HEK293 (cell line): Measurements from ENCODE around the gene SUSD6.

ENCODE experiments used
- EGR2 ChIP-seq: fragments of 450-650 bp; formaldehyde crosslinking; IDR thresholded peaks from 2 replicates; pipeline ENCODE4 v1.5.1; 2016; ENCODE audit warnings: low read depth, missing biosample characterization, missing genetic modification characterization
- FEZF1 ChIP-seq: fragments of 450-650 bp; formaldehyde crosslinking; IDR thresholded peaks from 2 replicates; pipeline ENCODE4 v1.5.1; 2016; ENCODE audit warnings: missing biosample characterization, missing genetic modification characterization
- GLIS2 ChIP-seq: fragments of 450-650 bp; formaldehyde crosslinking; IDR thresholded peaks from 2 replicates; pipeline ENCODE4 v1.5.1; 2016; ENCODE audit warnings: missing biosample characterization, missing genetic modification characterization
- MZF1 ChIP-seq: fragments of 450-650 bp; formaldehyde crosslinking; IDR thresholded peaks from 2 replicates; pipeline ENCODE4 v1.5.1; 2017; ENCODE audit warnings: missing biosample characterization, missing genetic modification characterization, borderline replicate concordance
- OSR2 ChIP-seq: fragments of 450-650 bp; formaldehyde crosslinking; IDR thresholded peaks from 2 replicates; pipeline ENCODE4 v1.5.1; 2016; ENCODE audit warnings: missing biosample characterization, missing genetic modification characterization
- WT1 ChIP-seq: fragments of 450-650 bp; formaldehyde crosslinking; IDR thresholded peaks from 2 replicates; pipeline ENCODE4 v1.5.1; 2016; ENCODE audit warnings: missing biosample characterization, missing genetic modification characterization
- ZFP69B ChIP-seq: fragments of 450-650 bp; formaldehyde crosslinking; IDR thresholded peaks from 2 replicates; pipeline ENCODE4 v1.5.1; 2016; ENCODE audit warnings: missing biosample characterization, missing genetic modification characterization
- ZNF155 ChIP-seq: fragments of 450-650 bp; formaldehyde crosslinking; IDR thresholded peaks from 2 replicates; pipeline ENCODE4 v1.5.1; 2016; ENCODE audit warnings: missing biosample characterization, missing genetic modification characterization
- ZNF174 ChIP-seq: fragments of 450-650 bp; formaldehyde crosslinking; IDR thresholded peaks from 2 replicates; pipeline ENCODE4 v1.5.0; 2017; ENCODE audit warnings: missing biosample characterization, mild to moderate bottlenecking, missing genetic modification characterization
- ZNF221 ChIP-seq: fragments of 450-650 bp; formaldehyde crosslinking; IDR thresholded peaks from 2 replicates; pipeline ENCODE4 v1.5.1; 2017; ENCODE audit warnings: missing biosample characterization, missing genetic modification characterization, borderline replicate concordance
- ZNF248 ChIP-seq: fragments of 450-650 bp; formaldehyde crosslinking; IDR thresholded peaks from 2 replicates; pipeline ENCODE4 v1.5.1; 2017; ENCODE audit warnings: missing biosample characterization, missing genetic modification characterization
- ZNF274 ChIP-seq, 2 experiments: fragments of 200-500 bp in 1 of 2; fragments of 450-650 bp in 1 of 2; sonication (Bioruptor generic) in 1 of 2; formaldehyde crosslinking in 1 of 2; IDR thresholded peaks; 2 replicates each; pipeline versions ENCODE4 v1.5.1 to v1.6.1; 2014 to 2016; ENCODE audit warnings: borderline replicate concordance in 1 of 2, inconsistent platforms in 1 of 2, low read length in 1 of 2, missing biosample characterization in 1 of 2, missing genetic modification characterization in 1 of 2
- ZNF350 ChIP-seq: fragments of 450-650 bp; formaldehyde crosslinking; IDR thresholded peaks from 2 replicates; pipeline ENCODE4 v1.5.0; 2017; ENCODE audit warnings: missing biosample characterization, mild to moderate bottlenecking, missing genetic modification characterization
- ZNF514 ChIP-seq: fragments of 450-650 bp; formaldehyde crosslinking; IDR thresholded peaks from 2 replicates; pipeline ENCODE4 v1.5.1; 2016; ENCODE audit warnings: missing biosample characterization, missing genetic modification characterization
- ZNF529 ChIP-seq: fragments of 450-650 bp; formaldehyde crosslinking; IDR thresholded peaks from 2 replicates; pipeline ENCODE4 v1.5.1; 2017; ENCODE audit warnings: missing genetic modification characterization, missing biosample characterization; ENCODE audit not compliant: insufficient replicate concordance
- ZNF610 ChIP-seq: fragments of 450-650 bp; formaldehyde crosslinking; IDR thresholded peaks from 2 replicates; pipeline ENCODE4 v1.5.1; 2016; ENCODE audit warnings: missing biosample characterization, missing genetic modification characterization, borderline replicate concordance
- ZNF830 ChIP-seq: fragments of 450-650 bp; IDR thresholded peaks from 2 replicates; pipeline ENCODE4 v1.5.0; 2018; ENCODE audit warnings: missing biosample characterization, missing genetic modification characterization, low read depth, mild to moderate bottlenecking, moderate library complexity
- TF ChIP-seq, protein P1 (sequence below): fragments of 450-650 bp; formaldehyde crosslinking; IDR thresholded peaks from 2 replicates; pipeline ENCODE4 v1.5.0; 2017; ENCODE audit warnings: missing biosample characterization, missing genetic modification characterization, borderline replicate concordance
- TF ChIP-seq, protein P2 (sequence below): fragments of 450-650 bp; formaldehyde crosslinking; IDR thresholded peaks from 2 replicates; pipeline ENCODE4 v1.5.1; 2017; ENCODE audit warnings: missing biosample characterization, missing genetic modification characterization
- TF ChIP-seq, protein P3 (sequence below): fragments of 450-650 bp; formaldehyde crosslinking; IDR thresholded peaks from 2 replicates; pipeline ENCODE4 v1.5.1; 2017; ENCODE audit warnings: missing biosample characterization, missing genetic modification characterization
- TF ChIP-seq, protein P4 (sequence below): fragments of 450-650 bp; formaldehyde crosslinking; IDR thresholded peaks from 2 replicates; pipeline ENCODE4 v1.5.1; 2016; ENCODE audit warnings: missing biosample characterization, missing genetic modification characterization
- TF ChIP-seq, protein P5 (sequence below): fragments of 450-650 bp; formaldehyde crosslinking; IDR thresholded peaks from 2 replicates; pipeline ENCODE4 v1.5.1; 2016; ENCODE audit warnings: missing biosample characterization, missing genetic modification characterization, borderline replicate concordance

The SUSD6 gene

DNA sequence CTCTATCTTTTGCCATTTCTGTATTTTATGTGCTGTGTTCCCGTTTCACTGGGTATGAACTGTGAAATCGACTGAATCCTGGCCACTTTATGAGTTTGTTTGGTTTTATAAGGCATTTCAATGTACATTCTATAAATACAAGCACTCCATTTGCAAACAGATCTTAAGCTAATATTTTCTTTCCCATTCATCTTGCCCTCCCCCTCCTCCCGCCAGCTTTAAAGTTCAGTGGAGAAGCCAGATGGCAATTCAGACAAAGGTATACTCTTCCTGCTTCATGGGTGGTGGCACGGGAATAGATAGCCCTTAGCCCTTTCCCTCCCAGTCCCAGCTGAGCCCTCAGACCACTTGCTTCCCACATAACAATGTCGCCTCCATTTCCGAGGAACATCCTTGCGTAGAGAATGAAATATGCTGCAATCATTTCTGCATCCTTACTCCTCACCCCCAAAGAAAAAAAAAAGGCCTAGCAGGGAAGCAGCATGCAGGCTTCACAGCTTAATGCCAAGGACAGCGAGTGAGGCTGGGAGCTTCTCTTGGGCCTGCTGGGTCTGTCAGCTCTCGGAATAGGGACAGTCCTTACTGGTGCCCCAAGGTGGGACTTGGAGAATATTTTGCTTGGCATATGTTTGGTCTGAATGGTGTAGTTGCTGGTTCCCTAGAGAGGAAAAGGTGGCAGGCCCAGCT lies 102.7 kb downstream of the SUSD6 start (continued):
- TF ChIP-seq, protein P1, sequence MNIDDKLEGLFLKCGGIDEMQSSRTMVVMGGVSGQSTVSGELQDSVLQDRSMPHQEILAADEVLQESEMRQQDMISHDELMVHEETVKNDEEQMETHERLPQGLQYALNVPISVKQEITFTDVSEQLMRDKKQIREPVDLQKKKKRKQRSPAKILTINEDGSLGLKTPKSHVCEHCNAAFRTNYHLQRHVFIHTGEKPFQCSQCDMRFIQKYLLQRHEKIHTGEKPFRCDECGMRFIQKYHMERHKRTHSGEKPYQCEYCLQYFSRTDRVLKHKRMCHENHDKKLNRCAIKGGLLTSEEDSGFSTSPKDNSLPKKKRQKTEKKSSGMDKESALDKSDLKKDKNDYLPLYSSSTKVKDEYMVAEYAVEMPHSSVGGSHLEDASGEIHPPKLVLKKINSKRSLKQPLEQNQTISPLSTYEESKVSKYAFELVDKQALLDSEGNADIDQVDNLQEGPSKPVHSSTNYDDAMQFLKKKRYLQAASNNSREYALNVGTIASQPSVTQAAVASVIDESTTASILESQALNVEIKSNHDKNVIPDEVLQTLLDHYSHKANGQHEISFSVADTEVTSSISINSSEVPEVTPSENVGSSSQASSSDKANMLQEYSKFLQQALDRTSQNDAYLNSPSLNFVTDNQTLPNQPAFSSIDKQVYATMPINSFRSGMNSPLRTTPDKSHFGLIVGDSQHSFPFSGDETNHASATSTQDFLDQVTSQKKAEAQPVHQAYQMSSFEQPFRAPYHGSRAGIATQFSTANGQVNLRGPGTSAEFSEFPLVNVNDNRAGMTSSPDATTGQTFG, result no peak
- TF ChIP-seq GLIS2 (tag by site-specific recombination) (no peak), ZFP69B (no peak), ZNF174 (no peak), ZNF350 (tag by site-specific recombination) (no peak), EGR2 (tag by site-specific recombination) (no peak), ZNF274 (IDR thresholded peaks at IDR 0.05; ENCODE audit: low read length) (no peak), ZNF274 (tag by site-specific recombination; IDR thresholded peaks at IDR 0.05; ENCODE audit: borderline replicate concordance) (no peak), ZNF514 (tag by site-specific recombination) (no peak), FEZF1 (tag by site-specific recombination) (peak; percentile 87), ZNF830 (tag by site-specific recombination) (no peak), ZNF155 (tag by site-specific recombination) (no peak), ZNF248 (tag by site-specific recombination) (no peak), MZF1 (tag by site-specific recombination) (peak; percentile 70; the same call in 1 of the 2 replicates), OSR2 (tag by site-specific recombination) (no peak), ZNF610 (no peak), ZNF221 (tag by site-specific recombination) (no peak), WT1 (tag by site-specific recombination) (no peak), ZNF529 (tag by site-specific recombination) (no peak)
- TF ChIP-seq, protein P2, sequence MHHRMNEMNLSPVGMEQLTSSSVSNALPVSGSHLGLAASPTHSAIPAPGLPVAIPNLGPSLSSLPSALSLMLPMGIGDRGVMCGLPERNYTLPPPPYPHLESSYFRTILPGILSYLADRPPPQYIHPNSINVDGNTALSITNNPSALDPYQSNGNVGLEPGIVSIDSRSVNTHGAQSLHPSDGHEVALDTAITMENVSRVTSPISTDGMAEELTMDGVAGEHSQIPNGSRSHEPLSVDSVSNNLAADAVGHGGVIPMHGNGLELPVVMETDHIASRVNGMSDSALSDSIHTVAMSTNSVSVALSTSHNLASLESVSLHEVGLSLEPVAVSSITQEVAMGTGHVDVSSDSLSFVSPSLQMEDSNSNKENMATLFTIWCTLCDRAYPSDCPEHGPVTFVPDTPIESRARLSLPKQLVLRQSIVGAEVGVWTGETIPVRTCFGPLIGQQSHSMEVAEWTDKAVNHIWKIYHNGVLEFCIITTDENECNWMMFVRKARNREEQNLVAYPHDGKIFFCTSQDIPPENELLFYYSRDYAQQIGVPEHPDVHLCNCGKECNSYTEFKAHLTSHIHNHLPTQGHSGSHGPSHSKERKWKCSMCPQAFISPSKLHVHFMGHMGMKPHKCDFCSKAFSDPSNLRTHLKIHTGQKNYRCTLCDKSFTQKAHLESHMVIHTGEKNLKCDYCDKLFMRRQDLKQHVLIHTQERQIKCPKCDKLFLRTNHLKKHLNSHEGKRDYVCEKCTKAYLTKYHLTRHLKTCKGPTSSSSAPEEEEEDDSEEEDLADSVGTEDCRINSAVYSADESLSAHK (tag by site-specific recombination), result no peak
- TF ChIP-seq, protein P3, sequence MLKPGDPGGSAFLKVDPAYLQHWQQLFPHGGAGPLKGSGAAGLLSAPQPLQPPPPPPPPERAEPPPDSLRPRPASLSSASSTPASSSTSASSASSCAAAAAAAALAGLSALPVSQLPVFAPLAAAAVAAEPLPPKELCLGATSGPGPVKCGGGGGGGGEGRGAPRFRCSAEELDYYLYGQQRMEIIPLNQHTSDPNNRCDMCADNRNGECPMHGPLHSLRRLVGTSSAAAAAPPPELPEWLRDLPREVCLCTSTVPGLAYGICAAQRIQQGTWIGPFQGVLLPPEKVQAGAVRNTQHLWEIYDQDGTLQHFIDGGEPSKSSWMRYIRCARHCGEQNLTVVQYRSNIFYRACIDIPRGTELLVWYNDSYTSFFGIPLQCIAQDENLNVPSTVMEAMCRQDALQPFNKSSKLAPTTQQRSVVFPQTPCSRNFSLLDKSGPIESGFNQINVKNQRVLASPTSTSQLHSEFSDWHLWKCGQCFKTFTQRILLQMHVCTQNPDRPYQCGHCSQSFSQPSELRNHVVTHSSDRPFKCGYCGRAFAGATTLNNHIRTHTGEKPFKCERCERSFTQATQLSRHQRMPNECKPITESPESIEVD (tag by site-specific recombination), result peak; percentile 21; the same call in 1 of the 2 replicates
- TF ChIP-seq, protein P4, sequence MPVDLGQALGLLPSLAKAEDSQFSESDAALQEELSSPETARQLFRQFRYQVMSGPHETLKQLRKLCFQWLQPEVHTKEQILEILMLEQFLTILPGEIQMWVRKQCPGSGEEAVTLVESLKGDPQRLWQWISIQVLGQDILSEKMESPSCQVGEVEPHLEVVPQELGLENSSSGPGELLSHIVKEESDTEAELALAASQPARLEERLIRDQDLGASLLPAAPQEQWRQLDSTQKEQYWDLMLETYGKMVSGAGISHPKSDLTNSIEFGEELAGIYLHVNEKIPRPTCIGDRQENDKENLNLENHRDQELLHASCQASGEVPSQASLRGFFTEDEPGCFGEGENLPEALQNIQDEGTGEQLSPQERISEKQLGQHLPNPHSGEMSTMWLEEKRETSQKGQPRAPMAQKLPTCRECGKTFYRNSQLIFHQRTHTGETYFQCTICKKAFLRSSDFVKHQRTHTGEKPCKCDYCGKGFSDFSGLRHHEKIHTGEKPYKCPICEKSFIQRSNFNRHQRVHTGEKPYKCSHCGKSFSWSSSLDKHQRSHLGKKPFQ (tag by site-specific recombination), result peak; percentile 94
- TF ChIP-seq, protein P5, sequence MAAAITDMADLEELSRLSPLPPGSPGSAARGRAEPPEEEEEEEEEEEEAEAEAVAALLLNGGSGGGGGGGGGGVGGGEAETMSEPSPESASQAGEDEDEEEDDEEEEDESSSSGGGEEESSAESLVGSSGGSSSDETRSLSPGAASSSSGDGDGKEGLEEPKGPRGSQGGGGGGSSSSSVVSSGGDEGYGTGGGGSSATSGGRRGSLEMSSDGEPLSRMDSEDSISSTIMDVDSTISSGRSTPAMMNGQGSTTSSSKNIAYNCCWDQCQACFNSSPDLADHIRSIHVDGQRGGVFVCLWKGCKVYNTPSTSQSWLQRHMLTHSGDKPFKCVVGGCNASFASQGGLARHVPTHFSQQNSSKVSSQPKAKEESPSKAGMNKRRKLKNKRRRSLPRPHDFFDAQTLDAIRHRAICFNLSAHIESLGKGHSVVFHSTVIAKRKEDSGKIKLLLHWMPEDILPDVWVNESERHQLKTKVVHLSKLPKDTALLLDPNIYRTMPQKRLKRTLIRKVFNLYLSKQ (tag by site-specific recombination), result no peak
